ENCODE results near the gene AFAP1.

The AFAP1 gene

GRCh38 chr4:7892212-7893019 is 47.2 kb downstream of the AFAP1 start:
- no peak for DNase-seq

DNA sequence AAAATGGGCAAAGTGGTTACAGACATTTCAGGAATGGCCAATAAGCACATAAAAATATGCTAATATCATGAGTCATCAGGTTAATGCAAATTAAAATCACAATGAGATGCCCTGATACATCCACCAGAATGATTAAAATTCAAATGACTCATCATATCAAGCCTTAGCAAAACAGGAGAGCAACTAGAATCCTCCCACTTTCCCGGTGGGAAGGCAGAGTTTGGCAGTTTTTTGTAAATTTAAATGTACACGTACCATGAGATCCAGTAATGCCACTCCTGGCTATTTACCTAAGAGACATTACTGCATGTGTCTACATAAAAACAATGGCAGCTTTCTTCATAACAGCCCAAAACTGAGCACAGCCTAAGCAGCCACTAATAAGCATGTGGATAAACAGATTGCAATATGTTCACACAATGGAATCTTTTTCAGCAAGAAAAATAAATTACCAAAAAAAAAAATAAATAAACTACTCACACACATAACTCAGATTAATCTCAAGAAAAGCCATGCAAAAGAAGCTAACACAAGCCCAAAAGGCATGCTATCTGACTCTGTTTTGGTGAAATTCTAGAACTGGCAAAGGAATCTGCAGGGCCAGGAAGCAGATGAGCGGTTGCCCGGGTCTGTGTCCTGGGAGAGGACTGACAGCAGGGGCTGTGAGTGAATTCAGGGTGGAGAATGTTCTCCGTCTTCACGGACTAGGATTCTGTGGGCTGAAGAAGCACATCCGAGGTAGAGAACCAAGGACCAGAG is 48.8 kb downstream of the AFAP1 start:
- DNase-seq: no peak

DNA sequence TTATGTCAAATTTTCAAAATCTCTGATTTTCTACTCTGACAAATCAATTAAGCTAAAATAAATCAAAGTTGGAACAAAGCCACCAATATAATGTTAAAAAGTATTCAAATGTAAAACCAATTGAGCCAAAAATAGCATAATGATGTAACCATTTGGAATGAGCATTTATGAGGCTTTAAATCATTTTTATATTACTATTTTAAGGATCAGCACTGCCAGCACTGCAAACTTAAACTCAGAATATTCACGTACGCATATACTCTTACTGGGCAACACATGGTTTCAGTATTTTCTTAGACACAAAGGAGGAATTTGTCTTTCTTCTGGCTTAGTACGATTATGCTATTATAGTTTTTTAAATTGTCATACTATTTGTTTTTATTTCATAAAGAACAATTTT is 52.2 kb downstream of the AFAP1 start:
- no peak for DNase-seq

DNA sequence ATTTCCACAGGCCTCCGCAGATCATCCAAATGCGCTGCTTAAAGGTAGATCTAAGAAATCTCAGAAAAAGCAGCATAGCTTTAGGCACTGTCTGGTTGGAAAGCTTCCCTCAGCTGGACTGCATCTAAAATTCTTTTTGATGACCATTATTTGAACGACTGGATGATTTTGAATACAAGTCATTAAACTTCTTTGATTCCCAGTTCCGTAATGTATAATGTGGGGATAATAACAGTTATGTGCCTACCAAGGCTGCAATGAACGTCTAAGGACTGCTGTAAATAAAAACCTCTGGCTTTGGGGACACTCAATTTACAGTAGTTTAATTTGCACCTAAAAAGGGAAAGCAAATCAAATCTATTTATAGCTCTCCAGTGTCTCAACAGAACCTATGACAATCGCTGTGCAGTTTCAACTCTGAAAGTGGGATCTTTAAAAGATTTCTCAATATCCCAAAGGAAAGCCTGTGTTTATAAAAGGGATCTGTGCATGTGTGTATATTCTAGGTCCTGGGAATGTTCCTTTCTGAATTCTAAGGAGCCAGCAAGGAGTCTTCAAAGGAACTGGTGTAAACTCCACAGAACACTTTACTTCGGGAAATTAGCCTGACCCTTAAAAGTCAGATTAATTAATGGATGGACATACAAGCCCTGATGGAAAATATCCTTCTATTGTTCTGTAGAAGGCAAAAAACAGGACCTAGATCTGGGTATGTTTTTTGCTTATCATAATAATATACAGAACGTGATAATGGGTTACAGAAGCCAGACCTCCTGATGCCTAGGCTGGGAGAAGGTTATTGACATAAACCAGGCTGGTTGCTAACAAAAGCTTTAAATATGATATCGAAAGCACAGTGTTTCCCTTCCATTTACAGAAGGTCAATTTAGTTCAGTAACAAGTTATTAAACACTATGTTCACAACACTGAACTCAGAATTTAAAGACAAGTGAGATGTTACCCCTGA is 53.4 kb downstream of the AFAP1 start:
- DNase-seq: no peak

GRCh38 chr4:7885216-7886006 is 54.2 kb downstream of the AFAP1 start:
- DNase-seq: no peak

DNA sequence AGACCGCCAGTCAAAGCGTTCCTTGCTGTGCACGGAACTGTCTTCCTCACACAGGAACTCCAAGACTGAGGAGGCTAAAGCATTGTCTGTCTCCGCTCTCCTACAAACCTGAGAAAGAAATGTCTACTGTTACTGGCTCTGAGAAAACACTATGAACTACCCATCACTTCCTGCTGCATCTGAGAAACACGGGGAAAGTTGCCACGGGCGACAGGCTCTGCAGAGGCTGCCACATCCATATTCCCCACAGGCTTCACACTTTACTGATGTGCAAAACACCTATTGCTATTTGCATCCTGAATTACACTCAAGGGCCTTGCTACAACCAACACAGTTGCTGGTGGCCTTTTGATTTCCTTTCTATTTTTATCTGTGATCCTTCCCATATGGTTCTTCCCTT is 59.0 kb downstream of the AFAP1 start:
- no peak for DNase-seq

GRCh38 chr4:7879127-7879526 is 60.5 kb downstream of the AFAP1 start:
- no peak for DNase-seq

DNA sequence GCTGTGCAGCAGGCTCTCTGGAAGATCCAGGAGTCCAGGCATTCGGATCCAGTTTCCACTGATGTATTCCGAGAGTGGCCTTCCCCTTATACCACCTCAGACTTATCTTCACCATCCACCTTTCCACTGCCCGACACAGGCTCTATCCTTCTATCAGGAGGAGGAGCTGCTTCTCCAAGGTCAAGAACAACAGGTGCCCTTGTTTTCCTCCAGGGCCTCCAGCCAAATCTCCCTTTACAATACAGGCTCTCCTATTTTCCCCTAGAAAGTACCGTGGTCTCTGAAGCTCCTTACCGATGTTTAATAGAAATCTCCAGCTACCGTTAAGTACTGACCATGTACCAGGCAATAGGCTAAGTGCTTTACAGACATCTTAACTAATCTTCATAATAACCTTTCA is 61.3 kb downstream of the AFAP1 start:
- no peak for DNase-seq

DNA sequence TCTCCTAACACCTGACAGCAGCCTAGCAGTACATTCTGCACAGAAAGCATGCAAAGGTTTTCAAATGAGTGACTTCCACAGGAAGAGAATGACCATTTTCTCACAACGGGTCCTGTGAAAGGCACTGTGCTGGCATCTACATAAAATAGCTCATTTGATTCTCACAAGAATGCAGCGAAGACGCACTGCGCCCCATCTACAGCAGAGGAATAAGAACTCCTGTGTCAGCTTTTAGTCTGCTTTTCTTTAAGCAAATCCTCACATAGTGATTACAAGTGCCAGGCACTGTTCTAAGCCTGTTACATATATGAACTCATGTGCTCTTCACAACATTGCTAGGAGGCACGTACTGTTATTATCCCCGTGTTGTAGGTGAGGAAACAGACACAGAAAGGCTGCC is 62.5 kb downstream of the AFAP1 start:
- DNase-seq: no peak

GRCh38 chr4:7876201-7876875 is 63.3 kb downstream of the AFAP1 start:
- no peak for DNase-seq

- DNase-seq: no peak
Measured at GRCh38 chr4:7874838-7875237, 64.8 kb downstream of the AFAP1 start.

GRCh38 chr4:7873881-7874280 is 65.8 kb downstream of the AFAP1 start:
- DNase-seq: no peak

- DNase-seq: no peak
Measured at GRCh38 chr4:7872264-7872771, 67.3 kb downstream of the AFAP1 start.

DNA sequence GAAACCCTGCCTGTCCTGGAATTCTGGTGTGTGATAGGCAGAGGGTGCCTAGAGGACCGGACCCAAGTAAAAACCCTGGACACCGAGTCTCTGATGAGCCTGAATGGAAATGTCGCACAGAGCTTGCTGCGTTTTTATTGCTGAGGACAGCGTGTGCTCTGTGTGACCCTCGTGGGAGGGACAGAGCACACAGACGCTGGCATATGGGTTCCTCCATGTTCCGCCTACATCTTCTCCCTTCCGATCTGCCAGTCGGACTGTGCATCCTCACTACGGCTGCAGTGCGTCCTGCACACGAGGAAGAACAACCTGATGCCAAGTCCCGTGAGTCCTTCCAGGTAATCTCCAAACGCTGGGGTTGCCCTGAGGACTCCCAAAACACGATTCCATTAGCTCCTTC is 68.3 kb downstream of the AFAP1 start:
- DNase-seq: no peak

DNA sequence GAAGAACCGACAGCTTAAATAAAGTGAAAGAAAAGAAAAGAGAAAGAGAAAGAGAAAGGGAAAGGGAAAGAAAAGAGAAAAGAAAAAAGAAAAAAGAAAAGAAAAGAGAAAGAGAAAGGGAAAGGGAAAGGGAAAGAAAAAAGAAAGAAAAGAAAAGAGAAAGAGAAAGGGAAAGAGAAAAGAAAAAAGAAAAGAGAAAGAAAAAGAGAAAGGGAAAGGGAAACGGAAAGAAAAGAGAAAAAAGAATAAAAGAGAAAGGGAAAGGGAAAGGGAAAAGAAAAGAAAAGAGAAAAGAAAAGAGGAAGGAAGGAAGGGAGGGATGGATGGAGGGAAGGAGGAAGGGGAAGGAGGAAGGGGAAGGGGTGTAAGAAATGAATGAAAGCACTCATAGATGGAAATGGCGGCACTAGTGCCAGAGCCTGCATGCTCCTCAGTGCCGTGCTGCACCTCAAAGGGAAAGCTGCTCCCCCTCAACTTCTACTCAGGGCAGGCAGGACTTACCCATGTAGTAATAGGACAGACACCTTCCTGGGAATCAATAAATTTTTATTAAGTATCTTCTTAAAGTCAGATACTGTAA is 70.7 kb downstream of the AFAP1 start:
- DNase-seq: no peak

DNA sequence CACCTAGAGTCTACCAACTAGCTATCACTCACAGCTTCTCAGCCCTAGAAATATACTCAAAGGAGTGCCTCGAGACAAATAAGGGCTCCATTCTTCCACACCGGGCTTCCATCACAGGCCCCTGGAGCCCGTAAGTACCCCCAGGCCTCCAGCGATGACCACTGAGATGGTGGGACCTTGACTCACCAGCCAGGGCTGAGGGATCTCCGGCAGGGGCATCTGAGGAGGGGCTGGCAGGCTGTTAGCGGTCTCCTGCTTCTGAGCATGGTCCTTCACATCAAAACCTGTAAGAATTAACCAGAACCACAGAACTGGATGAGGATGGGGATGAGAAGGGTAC is 71.3 kb downstream of the AFAP1 start:
- DNase-seq: no peak

DNA sequence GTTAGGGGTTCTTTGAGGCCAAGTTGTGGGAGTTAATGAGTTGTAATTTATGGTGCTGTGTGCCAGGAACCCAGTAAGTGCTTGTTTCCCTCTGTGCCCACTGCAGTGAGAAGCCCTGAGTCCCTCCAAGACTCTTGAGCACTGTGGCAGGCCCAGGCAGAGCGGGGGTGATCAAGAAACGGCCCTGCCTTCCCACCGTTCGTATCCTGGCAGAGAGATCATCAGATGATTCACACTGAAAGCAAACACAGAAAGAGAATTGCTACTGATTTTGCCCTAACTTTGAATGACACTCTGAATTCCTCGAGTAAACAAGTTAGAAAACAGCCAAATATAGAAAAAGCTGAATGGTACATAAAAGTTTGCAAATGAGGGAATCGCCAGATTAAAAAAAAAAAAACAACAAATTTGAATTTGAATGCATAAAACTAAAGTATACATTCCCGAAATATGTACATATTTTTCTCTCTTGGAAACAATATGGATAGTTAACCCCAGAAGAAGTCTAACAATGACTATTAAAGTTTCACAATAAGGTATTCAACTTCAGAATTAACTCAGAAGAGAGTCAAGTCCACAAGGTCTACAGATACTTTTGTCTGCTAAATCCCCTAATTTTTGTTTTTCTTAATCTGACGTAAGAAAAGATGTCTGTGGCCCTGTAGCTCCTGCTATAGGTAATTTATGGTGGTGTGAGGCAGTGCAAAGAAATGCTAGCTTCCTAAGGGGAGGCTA is 71.8 kb downstream of the AFAP1 start:
- no peak for DNase-seq

DNA sequence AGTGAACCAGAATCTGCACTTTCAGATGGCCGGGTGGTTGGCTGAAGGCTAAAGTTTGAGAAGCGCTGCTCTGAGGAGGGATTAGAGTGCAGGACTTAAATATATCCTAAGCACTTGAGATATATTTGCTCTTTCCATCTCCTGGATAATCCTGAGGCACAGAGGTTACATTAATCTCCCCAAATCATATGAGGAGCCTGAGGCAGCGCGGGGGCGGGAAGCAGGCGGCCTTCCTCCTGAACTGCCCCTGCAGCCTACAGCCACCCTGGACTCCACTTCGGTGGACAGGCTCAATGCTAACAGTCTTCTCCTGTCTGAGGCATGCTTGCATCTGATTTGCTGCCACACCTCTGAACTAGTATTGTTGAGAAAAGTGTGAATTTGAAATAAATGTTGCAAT is 72.5 kb downstream of the AFAP1 start:
- DNase-seq: no peak

GRCh38 chr4:7865533-7865932 is 74.1 kb downstream of the AFAP1 start:
- DNase-seq: no peak

- DNase-seq: no peak
Measured at GRCh38 chr4:7864685-7865084, 75.0 kb downstream of the AFAP1 start.
